IPS-15b (cell line): ENCODE data around the gene SERPINA5.

Source experiments
- H3K27me3 ChIP-seq: one replicate; pipeline ENCODE4 v1.6.1; 2013; ENCODE audit warnings: low read length; ENCODE audit not compliant: control insufficient read depth, insufficient read depth
- H3K36me3 ChIP-seq: one replicate; pipeline ENCODE4 v1.6.1; 2013; ENCODE audit warnings: low read length; ENCODE audit not compliant: control insufficient read depth, insufficient read depth
- H3K4me1 ChIP-seq: one replicate; pipeline ENCODE4 v1.6.1; 2013; ENCODE audit warnings: mild to moderate bottlenecking, low read length; ENCODE audit not compliant: control insufficient read depth, insufficient read depth
- H3K4me3 ChIP-seq: one replicate; pipeline ENCODE4 v1.5.1; 2013; ENCODE audit warnings: low read depth, low read length
- H3K9ac ChIP-seq: one replicate; pipeline ENCODE4 v1.6.1; 2013; ENCODE audit warnings: low read depth, mild to moderate bottlenecking, low read length
- H3K9me3 ChIP-seq: one replicate; pipeline ENCODE4 v1.6.1; 2013; ENCODE audit warnings: mild to moderate bottlenecking, low read length; ENCODE audit not compliant: control insufficient read depth, insufficient read depth

Gene SERPINA5

DNA sequence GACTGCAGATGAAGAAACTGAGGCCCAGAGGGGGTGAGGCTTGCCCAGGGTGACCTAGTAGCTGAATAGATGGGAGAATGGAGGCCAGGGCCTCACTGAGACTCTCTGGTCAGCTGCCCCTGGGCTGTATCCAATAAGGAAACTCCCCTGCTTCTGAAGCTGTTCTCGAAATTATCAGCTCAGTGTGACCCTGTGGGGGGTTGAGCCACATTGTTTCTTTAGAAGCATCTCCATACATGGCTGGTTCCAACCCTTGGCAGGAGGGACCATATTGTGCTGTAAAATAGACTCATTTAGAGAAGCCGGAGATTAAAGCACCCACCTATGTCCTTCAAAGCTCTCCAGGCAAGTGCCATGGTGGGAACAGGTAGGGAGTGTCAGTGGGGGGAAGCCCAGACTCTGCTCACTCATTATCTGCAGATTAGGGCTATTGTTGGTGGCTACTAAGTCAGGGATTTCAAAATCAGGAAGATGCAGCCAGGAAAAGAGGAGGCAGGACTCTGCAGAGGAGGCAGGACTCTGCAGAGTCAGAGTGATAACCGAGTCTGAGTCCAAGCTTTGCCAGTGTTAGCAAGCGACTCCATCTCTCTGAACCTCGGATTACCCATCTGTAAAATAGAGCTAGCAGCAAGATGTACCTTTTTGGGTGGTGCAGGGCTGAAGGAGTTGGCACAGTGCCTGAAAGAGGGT is 3.5 kb downstream of the SERPINA5 start:
- no peaks in the 10 kb centered on the region for H3K4me1 ChIP-seq
- H3K4me3 ChIP-seq: no peak overlapping the region
- no peaks in the 10 kb centered on the region for H3K36me3 ChIP-seq
- H3K9me3 ChIP-seq: peaks cover 5% of the 10 kb centered on the region
- no peak overlapping the region for H3K9ac ChIP-seq
- H3K27me3 ChIP-seq: no peaks in the 10 kb centered on the region

DNA sequence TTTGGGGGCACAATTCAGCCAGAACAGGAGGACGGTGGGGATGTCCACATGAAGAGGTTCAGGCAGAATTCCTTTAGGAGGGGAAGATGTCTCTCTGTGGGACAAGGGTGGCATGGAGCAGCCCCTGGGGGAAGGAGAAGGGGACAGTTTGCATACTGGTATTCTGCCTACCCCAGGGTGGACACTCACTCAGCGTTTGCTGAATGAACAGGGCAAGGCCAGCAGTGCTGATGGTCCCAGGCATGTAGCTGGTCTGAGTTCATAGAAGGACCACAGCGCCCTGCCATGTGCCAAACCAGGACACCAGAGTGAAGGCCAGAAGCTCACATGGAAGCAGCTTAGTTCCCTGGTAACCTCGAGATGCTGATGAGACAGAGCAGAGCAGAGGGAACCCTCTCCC is 5.4 kb downstream of the SERPINA5 start:
- H3K9ac ChIP-seq: no peak overlapping the region
- no peak overlapping the region for H3K4me3 ChIP-seq
- no peaks in the 10 kb centered on the region for H3K4me1 ChIP-seq
- no peaks in the 10 kb centered on the region for H3K27me3 ChIP-seq
- no peaks in the 10 kb centered on the region for H3K36me3 ChIP-seq
- peaks cover 5% of the 10 kb centered on the region for H3K9me3 ChIP-seq

- H3K36me3 ChIP-seq: no peaks in the 10 kb centered on the region
- no peak overlapping the region for H3K9ac ChIP-seq
- no peak overlapping the region for H3K4me3 ChIP-seq
- H3K27me3 ChIP-seq: no peaks in the 10 kb centered on the region
- no peaks in the 10 kb centered on the region for H3K4me1 ChIP-seq
- peaks cover 5% of the 10 kb centered on the region for H3K9me3 ChIP-seq
Measured at GRCh38 chr14:94588311-94588710, 7.1 kb downstream of the SERPINA5 start.

GRCh38 chr14:94591073-94591472 is 9.8 kb downstream of the SERPINA5 start:
- H3K4me1 ChIP-seq: no peaks in the 10 kb centered on the region
- no peaks in the 10 kb centered on the region for H3K36me3 ChIP-seq
- H3K9ac ChIP-seq: no peak overlapping the region
- H3K27me3 ChIP-seq: no peaks in the 10 kb centered on the region
- no peaks in the 10 kb centered on the region for H3K9me3 ChIP-seq
- H3K4me3 ChIP-seq: no peak overlapping the region

DNA sequence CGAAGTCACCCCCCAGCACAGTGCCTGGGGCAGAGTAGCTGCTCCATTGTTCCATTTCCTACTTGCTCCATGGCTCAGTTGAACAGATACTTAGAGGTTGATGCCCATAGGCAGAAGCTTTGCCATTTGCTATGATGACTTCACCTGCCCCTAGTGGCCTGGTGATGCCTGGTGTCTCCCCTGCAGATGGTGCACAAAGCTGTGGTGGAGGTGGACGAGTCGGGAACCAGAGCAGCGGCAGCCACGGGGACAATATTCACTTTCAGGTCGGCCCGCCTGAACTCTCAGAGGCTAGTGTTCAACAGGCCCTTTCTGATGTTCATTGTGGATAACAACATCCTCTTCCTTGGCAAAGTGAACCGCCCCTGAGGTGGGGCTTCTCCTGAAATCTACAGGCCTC is 10.6 kb downstream of the SERPINA5 start:
- no peaks in the 10 kb centered on the region for H3K4me1 ChIP-seq

DNA sequence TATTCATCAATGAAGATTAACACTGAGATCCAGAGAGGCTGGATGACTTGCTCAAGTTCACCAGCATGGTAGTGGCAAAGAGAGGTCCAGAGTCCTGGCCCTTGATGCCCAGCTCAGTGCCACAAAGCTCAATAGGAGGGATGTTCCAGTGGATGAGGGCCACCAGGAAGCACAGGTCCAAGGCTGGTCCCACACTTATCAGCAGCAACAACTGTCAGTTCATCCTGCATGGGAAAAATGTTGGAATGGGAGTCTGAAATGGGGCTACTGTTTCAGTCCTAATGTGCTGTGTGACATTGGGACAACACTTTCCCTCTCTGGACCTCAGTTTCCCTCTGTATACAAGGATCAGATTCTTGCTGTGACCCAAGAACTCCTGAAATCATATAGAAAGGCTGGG is 11.2 kb downstream of the SERPINA5 start:
- no peak overlapping the region for H3K4me3 ChIP-seq
- no peaks in the 10 kb centered on the region for H3K9me3 ChIP-seq
- no peaks in the 10 kb centered on the region for H3K27me3 ChIP-seq
- no peaks in the 10 kb centered on the region for H3K4me1 ChIP-seq
- H3K36me3 ChIP-seq: no peaks in the 10 kb centered on the region
- H3K9ac ChIP-seq: no peak overlapping the region

More for the DNA sequence above, 10.6 kb downstream of the SERPINA5 start:
- Histone ChIP-seq H3K9ac (no peak overlapping the region), H3K9me3 (no peaks in the 10 kb centered on the region), H3K4me3 (no peak overlapping the region), H3K27me3 (no peaks in the 10 kb centered on the region), H3K36me3 (no peaks in the 10 kb centered on the region)

DNA sequence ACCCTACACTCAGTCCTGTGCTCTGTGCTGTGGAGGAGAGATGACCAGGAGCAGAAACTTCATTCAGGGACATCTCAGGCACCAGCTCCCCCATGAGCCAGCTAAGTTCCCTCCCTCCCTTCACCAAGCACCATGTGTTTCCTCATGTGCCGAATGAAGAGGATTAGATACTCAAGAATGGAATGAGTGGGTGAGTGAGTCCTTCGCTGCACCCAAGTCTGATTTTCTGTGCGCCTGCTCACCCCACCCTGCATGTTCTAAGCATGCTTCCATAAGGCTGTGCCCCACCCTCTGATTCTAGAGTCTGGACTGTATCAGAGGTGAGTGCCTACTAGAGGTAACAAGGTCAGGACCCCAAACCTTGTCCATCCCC is 12.1 kb downstream of the SERPINA5 start:
- H3K4me3 ChIP-seq: no peak overlapping the region
- no peaks in the 10 kb centered on the region for H3K27me3 ChIP-seq
- no peaks in the 10 kb centered on the region for H3K4me1 ChIP-seq
- H3K9ac ChIP-seq: no peak overlapping the region
- H3K36me3 ChIP-seq: no peaks in the 10 kb centered on the region
- H3K9me3 ChIP-seq: no peaks in the 10 kb centered on the region

GRCh38 chr14:94593749-94594431 is 12.7 kb downstream of the SERPINA5 start:
- no peaks in the 10 kb centered on the region for H3K27me3 ChIP-seq
- H3K9me3 ChIP-seq: no peaks in the 10 kb centered on the region
- H3K4me1 ChIP-seq: peaks cover 2% of the 10 kb centered on the region
- H3K36me3 ChIP-seq: no peaks in the 10 kb centered on the region
- H3K4me3 ChIP-seq: no peak overlapping the region
- H3K9ac ChIP-seq: no peak overlapping the region

GRCh38 chr14:94594441-94594840 is 13.2 kb downstream of the SERPINA5 start:
- H3K9ac ChIP-seq: no peak overlapping the region
- H3K4me1 ChIP-seq: peaks cover 4% of the 10 kb centered on the region
- H3K27me3 ChIP-seq: no peaks in the 10 kb centered on the region
- no peak overlapping the region for H3K4me3 ChIP-seq
- H3K9me3 ChIP-seq: no peaks in the 10 kb centered on the region
- H3K36me3 ChIP-seq: no peaks in the 10 kb centered on the region

GRCh38 chr14:94595912-94596311 is 14.7 kb downstream of the SERPINA5 start:
- Histone ChIP-seq H3K36me3 (no peaks in the 10 kb centered on the region), H3K4me1 (peaks cover 4% of the 10 kb centered on the region), H3K9ac (no peak overlapping the region), H3K9me3 (no peaks in the 10 kb centered on the region), H3K27me3 (no peaks in the 10 kb centered on the region), H3K4me3 (no peak overlapping the region)

DNA sequence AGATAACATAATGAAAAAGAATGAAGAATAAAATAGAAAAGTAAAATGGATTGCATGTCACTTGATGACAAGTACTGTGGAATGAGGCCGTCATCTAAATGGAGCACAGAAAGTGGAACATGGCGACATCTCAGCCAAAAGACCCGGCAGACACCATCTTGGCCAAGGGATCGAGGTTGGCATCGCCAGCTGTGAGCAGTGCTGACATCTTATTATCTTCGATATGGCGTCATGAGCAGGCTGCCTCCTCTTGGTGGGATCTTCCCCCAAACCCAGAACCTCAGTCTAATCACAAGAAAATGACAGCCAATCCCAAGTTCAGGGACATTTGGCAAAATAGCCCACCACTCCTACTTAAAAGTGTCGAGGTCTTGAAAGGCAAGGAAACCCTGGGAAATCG is 15.1 kb downstream of the SERPINA5 start:
- no peaks in the 10 kb centered on the region for H3K36me3 ChIP-seq

DNA sequence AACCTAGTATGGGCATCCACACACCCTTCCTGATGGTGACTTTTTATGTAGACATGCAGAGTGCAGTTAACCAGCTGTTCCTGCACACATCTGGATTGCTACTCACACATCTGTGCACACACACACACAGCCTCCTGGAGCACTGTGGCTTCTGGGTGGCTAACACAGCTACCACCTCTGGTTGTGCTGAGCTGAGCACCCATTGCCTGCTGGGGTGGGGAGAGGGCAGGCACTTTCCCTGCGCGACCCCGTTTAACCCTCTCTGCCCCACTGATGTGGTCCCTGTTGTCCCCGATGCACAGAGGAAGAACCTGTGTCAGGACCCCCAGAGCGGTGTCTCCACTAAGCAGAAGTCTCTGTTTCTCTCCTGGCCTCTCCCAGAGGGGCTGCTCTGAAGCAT is 16.6 kb downstream of the SERPINA5 start:
- H3K9me3 ChIP-seq: no peaks in the 10 kb centered on the region
- no peaks in the 10 kb centered on the region for H3K27me3 ChIP-seq
- no peaks in the 10 kb centered on the region for H3K36me3 ChIP-seq
- H3K9ac ChIP-seq: no peak overlapping the region
- peaks cover 4% of the 10 kb centered on the region for H3K4me1 ChIP-seq
- H3K4me3 ChIP-seq: no peak overlapping the region

More for the DNA sequence above, 15.1 kb downstream of the SERPINA5 start:
- no peak overlapping the region for H3K4me3 ChIP-seq
- H3K9me3 ChIP-seq: no peaks in the 10 kb centered on the region
- H3K27me3 ChIP-seq: no peaks in the 10 kb centered on the region
- peaks cover 4% of the 10 kb centered on the region for H3K4me1 ChIP-seq
- no peak overlapping the region for H3K9ac ChIP-seq
